CD4-positive, alpha-beta T cell treated with Interleukin-2 at 100 ng/mL for 4 hours (primary cell): Measurements from ENCODE around the gene EPO.

ENCODE experiments used
- DNase-seq: peaks from one replicate; pipeline ENCODE4 v3.0.0-alpha.2; 2020; ENCODE audit warnings: low spot score

The EPO gene

GRCh38 chr7:100720279-100720670 lies at the start of gene EPO:
Gene EPO (plus strand): TSS chr7:100720468. CDS start chr7:100720981, 513 bp downstream.
- no peak for DNase-seq

GRCh38 chr7:100671353-100672327 lies 48.6 kb upstream of the EPO start:
- no peak for DNase-seq

DNA sequence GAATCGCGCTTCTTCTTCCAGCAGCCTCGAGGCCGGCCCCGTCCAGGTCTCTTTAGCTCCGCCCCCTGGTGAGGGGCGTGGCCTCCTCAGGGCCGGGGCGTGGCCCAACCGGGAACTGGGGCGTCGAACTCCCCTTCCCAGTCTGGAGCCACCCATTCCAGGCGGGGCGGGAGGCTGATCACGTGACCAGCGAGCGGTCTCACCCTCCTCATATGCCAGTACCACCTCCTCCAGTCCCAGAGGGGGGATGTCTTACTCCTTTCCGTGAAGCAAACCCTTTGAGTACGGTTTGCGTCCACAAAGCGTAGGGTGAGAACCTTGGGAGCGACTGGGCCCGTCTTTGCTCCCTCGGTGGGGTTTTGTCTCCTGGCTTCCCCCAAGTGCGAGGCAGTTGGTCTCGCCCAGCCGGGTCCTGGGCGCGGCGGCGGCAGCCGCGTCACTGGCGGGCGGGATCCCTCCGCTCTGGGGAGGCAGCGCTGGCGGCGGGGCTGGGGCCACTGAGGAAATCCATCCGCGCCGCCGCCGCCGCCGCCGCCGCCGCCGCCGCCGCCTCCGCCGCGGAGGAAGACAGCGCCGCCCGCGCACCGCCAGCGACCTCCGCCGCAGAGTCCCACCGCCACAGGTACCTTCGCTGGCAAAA lies 46.8 kb upstream of the EPO start, which contains the start of gene GNB2:
Gene GNB2 (plus strand): TSS at position 439 of the 640 bp plus-strand sequence. CDS start 2,526 bp downstream, outside the sequence.
- DNase-seq = peak; percentile 100

DNA sequence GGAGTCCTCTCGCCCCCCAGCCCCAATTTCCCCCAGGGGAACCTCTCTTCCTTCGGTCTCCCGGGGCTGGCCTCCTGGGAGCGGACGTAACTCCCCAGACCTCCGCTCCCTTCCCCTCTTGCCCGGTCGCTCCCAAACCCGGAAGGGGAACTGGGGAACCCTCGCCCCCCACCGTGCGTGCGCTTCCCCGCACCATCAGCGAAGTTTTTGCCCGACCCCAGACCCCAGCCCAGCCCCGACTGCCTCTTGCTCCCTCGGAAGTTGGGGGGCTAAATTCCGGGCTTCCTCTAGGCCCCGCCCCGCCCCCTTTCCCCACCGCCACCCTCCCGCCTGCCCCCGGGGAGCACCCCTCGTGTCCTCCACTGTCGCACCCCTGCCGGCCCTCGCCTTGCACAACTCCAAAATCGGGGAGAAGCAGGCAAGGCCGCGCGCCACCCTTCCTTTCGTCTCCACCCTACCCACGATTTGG lies 46.3 kb upstream of the EPO start:
- DNase-seq = peak; percentile 35

GRCh38 chr7:100674411-100675104 lies 45.7 kb upstream of the EPO start:
- DNase-seq = no peak

GRCh38 chr7:100675105-100675451 lies 45.2 kb upstream of the EPO start:
- no peak for DNase-seq

DNA sequence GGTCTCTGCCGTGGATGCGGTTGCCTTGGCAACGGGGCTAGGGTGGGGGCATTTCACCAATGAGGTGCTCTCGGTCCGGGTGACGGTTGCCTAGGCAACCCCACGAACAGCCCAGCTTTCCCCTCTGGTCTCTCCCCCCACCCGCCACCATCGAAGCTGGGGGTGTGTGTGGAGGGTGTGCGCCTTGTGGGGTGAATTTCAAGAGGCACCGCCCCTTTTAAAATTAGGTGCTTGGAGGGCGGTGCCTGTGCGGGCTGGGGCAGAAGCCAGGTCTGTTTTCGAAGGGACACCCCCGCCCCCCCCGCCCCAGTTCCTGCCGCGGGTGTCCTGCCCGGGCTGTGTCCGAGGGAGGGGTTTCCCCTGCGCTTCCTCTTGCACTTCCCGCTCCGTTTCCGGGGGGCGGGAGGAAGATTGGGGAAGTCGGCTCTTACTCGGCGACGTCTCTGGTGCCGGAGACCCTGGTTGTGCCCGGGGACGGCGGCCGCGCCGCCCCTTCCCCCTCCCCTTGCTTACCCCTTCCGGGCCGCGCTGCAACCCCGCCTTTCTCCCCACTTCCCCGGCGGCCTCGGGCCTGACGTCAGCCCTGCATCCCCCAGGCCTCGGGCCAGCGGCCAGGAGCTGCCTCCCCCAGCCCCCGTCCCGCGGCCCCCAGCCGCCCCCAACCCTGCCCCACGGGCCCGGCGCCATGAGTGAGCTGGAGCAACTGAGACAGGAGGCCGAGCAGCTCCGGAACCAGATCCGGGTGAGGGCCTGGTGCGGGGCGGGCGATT lies 44.5 kb upstream of the EPO start:
- DNase-seq = peak; percentile 97

- DNase-seq = no peak
Observed at GRCh38 chr7:100676501-100677306, 43.6 kb upstream of the EPO start.

DNA sequence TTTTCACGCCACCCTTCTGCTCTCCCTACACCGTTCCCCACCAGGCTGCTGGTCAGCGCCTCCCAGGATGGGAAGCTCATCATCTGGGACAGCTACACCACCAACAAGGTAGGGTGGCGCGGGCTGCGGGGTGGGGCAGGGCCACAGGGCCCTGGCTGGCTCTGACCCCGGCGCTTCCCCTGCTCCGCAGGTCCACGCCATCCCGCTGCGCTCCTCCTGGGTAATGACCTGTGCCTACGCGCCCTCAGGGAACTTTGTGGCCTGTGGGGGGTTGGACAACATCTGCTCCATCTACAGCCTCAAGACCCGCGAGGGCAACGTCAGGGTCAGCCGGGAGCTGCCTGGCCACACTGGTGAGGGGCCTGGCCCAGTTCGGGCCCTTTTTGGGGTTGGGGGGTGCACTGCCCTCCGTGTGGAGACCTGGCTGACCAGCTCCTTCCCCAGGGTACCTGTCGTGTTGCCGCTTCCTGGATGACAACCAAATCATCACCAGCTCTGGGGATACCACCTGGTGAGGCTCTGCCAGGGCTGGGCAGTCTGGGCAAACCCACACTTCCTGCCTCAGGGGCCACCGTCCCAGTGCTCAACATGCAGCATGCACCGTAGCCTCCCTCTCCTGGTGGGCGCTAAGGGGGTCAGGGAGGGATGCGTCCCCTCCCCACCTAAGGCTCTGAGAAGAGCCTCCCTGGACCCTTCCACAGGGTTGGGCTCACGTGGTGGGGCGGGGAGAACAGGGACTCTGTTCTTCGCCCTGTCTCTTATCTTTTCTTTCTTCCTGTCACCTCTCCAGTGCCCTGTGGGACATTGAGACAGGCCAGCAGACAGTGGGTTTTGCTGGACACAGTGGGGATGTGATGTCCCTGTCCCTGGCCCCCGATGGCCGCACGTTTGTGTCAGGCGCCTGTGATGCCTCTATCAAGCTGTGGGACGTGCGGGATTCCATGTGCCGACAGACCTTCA lies 42.7 kb upstream of the EPO start:
- DNase-seq = no peak

DNA sequence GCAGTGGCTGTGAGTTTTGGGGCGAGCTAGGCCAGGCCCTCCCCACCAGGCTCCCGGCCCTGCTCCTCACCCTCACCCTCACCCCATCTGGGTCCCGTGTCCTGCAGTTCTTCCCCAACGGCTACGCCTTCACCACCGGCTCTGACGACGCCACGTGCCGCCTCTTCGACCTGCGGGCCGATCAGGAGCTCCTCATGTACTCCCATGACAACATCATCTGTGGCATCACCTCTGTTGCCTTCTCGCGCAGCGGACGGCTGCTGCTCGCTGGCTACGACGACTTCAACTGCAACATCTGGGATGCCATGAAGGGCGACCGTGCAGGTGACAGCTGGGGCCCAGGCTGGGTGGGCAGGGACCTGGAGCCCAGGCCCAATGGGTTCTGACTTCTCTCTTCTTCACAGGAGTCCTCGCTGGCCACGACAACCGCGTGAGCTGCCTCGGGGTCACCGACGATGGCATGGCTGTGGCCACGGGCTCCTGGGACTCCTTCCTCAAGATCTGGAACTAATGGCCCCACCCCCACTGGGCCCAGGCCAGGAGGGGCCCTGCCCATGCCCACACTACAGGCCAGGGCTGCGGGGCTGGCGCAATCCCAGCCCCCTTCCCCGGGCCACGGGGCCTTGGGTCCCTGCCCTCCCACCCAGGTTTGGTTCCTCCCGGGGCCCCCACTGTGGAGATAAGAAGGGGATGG lies 41.8 kb upstream of the EPO start:
- DNase-seq = no peak

DNA sequence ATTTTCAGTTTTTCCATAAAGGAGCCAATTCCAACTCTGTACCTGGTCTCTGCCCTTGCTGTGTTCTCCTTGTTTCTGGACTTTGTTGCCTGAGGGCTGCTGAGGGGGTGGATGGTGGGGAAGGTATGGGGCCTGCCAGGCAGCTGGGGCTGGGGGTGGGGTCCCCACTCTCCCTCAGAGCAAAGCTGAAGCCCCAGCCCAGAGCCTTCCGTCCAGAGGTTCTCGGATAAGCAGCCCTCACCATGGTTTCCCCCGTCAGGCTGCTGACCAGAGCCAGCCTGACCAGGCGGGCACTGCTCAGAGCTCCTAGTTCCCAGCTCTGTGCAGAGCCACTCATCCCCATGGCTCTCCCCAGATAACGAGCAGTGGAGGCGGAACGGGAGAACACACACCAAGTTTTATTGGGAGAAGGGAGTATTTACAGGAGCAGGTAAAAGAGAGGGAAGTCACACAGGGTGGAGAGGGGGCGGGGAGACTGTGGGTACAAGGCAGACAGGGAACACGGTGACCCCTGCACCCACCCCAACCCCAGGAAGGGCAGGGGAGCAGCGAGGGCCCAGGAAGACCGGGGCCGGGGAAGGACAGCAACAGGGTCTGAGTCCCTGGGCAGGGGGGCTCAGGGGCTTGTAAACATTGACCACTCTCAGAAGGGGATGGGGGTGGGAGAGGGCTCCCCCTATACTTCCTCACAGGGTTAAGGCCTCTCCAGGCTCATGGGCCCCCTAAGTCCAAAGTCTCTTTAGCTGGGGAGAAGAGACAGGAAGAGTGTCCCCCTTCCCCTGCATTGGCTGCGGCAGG lies 40.9 kb upstream of the EPO start:
- DNase-seq = no peak

DNA sequence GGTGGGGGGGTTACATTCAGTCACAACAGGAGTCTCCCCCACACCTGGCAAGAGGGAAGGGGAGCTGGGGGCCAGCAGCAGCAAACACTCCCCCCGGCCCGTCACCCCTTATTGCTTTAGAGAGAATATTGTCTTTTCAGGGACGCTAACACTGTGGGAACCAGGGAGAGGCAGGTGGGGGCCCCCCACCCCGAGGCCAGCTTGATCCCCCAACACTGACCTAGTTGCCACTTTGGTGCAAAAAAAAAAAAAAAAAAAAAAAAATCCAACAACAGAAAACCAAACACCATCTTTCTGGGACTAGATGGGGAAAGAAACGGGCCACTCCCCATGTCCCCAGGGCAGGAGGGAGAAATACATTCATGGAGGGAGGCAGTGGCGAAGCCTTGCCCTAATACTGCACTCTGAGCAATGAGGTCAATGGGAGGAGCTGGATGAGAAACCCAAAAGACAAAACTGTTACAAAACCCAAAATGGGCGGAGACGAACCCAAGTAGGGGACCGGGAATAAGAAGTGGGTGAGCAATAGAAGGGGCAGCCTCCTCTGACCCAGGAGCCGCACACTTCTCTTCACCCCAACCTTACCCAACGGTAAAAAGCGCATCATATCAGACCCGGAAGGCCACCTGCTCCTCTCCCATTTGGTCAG lies 40.2 kb upstream of the EPO start:
- DNase-seq = no peak

- no peak for DNase-seq
Observed at GRCh38 chr7:100680576-100681271, 39.5 kb upstream of the EPO start.

DNA sequence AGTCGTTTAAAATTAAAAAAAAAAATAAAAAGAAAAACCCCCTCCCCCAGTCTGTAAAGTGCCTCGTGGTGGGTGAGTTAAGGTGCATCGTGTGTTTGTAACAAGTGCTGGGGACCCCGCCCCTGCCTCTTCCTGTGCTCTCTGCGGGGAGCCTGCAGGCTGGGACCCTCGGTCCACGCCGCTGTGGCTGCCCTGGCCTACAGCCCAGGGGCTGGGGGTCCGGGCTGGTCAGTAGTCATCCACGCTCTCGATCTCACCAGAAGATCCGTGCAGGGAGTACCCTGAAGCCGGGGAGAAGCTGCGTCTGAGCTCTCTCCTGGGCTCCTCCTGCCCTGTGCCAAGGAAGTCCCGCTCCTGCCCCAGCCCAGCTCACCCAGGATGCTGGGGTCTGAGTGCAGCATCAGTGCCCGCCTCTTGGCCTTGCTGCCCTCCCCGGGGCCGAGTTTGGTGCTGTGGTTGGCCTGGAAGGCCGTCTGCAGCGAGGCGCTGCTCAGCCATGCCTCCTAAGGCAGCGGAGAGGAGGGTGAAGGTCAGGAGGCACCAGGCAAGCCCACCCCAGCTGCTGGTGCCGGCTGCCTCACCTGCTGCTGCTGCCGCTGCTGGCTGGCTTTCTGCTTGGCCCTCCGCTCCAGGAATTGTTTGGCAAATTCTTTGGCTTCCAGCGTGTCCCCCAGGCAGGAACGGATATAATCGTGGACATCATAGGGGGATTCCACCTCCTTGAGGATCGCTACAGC lies 38.6 kb upstream of the EPO start:
- no peak for DNase-seq

DNA sequence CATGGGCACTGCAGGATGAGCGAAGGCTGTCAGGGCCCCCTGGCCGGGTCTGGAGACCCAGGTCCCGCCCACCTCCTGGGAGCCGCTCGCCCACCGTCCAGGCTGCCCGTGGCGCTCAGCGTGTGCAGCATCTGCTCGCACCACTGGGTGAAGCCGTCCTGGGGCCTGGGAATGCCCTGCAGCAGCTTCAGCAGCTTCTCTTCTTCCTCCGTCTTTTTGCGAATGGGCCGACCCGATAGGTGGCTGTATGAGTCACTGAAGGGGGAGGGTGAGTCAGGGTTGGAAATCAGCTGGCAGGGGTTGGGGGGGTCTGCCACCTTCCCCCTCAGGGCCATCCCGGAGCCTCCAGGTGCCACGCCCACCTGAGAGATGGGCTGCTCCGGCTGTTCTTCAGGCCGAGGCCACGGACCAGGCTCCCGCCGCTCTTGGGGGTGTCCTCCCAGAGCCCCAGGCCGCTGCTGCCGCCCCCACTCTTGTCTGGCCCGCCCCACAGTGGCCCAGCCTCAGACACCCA lies 38.0 kb upstream of the EPO start:
- no peak for DNase-seq

DNA sequence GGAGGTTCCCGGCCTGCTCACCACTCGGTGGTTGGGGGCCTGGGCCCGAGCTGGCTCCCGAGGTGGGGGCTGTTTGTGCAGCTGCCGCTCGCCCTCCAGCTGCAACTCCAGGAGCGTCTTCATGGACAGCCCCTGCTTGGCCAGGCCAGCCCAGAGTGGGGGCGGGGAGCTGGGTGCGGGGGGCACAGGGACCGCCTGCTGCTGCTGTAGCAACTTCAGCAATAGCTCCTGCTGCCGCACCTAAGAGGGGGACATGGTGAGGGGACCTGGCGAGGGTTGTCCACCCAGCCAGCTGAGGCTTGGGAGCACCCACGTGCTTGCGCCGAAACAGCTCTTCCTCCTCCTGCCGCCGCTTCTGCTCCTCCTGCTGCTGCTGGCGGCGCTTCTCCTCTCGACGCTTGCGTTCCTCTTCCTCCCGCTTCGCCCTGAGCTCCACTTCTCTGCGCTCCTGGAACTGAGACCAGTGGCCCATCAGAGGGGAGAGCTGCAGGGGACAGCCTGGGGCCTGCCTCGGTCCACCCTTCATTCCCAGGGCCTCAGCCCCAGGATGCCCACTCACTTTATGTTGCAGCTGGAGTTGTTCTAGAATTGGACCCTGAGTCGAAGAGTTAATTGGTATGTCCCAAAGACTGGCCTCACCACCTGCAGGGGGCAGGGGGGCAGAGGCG lies 37.1 kb upstream of the EPO start:
- no peak for DNase-seq
